K562 (cell line): ENCODE data around the gene PPM1E. TPM values are rescaled to one million over a fixed set of nuclear protein-coding genes. Genes with fewer than 3 reads are reported as not detected.

ENCODE experiments used
- BMI1 ChIP-seq: fragments of 150-350 bp; IDR thresholded peaks from 2 replicates; pipeline ENCODE4 v1.6.1; 2014; ENCODE audit warnings: low read length
- TAF7 ChIP-seq: fragments of 450-650 bp; IDR thresholded peaks from 2 replicates; pipeline ENCODE4 v1.6.1; 2016; ENCODE audit warnings: missing genetic modification characterization, missing compliant biosample characterization
- ZNF518B ChIP-seq: fragments of 250-450 bp; sonication (Bioruptor Pico); IDR thresholded peaks from 2 replicates; pipeline ENCODE4 v1.5.0; 2021; ENCODE audit warnings: mild to moderate bottlenecking, moderate library complexity
- polyA plus RNA-seq, 8 experiments: library from polyadenylated mRNA; depleted of rRNA in 4 of 8; stranded (reverse) in 5 of 8; unstranded in 3 of 8; fragments of >200 nt; fragmentation: Nextera tagmentation in 2 of 8; fragmentation: Illumina TruSeq in 1 of 8; extraction: Ambion mirVana in 2 of 8; extraction: Trizol in 1 of 8; gene quantifications; 2 replicates each; pipeline versions ENCODE4 v1.2.1 to v1.2.3, GENCODE V29; 2011 to 2014; ENCODE audit warnings: inconsistent platforms in 1 of 8, missing spikeins in 1 of 8
- total RNA-seq, 7 experiments: library from RNA; depleted of rRNA in 6 of 7; stranded (reverse); fragments of >200 nt in 6 of 7; fragmentation: Illumina TruSeq in 2 of 7; extraction: Trizol in 2 of 7; gene quantifications; 2 replicates each; pipeline versions ENCODE4 v1.2.1 to v1.2.3, GENCODE V29; 2011 to 2021; ENCODE audit warnings: low replicate concordance in 1 of 7
- TF ChIP-seq, protein P1 (sequence below): sonication (generic); formaldehyde crosslinking; IDR thresholded peaks from 2 replicates; pipeline ENCODE4 v1.8.0; 2022; ENCODE audit warnings: mild to moderate bottlenecking, missing genetic modification reagents
- TF ChIP-seq, protein P2 (sequence below), 2 experiments: fragments of 450-650 bp in 1 of 2; IDR thresholded peaks; 2 replicates each; pipeline ENCODE4 v1.6.1; 2011 to 2017; ENCODE audit warnings: low read depth in 2 of 2, antibody characterized with exemption in 1 of 2, borderline replicate concordance in 1 of 2, low read length in 1 of 2, mild to moderate bottlenecking in 1 of 2, mixed read lengths in 1 of 2; ENCODE audit not compliant: control insufficient read depth in 1 of 2

Gene PPM1E
- total and polyA plus RNA-seq, 9 of the 15 experiments (the other 6 are each of a cell fraction or from before 2014, with no cell fraction given), result 1.0 to 5.7 (median 4.7) TPM

- TF ChIP-seq ZNF518B, result no peak
- TF ChIP-seq, protein P1, sequence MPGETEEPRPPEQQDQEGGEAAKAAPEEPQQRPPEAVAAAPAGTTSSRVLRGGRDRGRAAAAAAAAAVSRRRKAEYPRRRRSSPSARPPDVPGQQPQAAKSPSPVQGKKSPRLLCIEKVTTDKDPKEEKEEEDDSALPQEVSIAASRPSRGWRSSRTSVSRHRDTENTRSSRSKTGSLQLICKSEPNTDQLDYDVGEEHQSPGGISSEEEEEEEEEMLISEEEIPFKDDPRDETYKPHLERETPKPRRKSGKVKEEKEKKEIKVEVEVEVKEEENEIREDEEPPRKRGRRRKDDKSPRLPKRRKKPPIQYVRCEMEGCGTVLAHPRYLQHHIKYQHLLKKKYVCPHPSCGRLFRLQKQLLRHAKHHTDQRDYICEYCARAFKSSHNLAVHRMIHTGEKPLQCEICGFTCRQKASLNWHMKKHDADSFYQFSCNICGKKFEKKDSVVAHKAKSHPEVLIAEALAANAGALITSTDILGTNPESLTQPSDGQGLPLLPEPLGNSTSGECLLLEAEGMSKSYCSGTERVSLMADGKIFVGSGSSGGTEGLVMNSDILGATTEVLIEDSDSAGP, result no peak
- TF ChIP-seq, protein P2, sequence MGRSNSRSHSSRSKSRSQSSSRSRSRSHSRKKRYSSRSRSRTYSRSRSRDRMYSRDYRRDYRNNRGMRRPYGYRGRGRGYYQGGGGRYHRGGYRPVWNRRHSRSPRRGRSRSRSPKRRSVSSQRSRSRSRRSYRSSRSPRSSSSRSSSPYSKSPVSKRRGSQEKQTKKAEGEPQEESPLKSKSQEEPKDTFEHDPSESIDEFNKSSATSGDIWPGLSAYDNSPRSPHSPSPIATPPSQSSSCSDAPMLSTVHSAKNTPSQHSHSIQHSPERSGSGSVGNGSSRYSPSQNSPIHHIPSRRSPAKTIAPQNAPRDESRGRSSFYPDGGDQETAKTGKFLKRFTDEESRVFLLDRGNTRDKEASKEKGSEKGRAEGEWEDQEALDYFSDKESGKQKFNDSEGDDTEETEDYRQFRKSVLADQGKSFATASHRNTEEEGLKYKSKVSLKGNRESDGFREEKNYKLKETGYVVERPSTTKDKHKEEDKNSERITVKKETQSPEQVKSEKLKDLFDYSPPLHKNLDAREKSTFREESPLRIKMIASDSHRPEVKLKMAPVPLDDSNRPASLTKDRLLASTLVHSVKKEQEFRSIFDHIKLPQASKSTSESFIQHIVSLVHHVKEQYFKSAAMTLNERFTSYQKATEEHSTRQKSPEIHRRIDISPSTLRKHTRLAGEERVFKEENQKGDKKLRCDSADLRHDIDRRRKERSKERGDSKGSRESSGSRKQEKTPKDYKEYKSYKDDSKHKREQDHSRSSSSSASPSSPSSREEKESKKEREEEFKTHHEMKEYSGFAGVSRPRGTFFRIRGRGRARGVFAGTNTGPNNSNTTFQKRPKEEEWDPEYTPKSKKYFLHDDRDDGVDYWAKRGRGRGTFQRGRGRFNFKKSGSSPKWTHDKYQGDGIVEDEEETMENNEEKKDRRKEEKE (IDR thresholded peaks at IDR 0.05; ENCODE audit: borderline replicate concordance in 1 of 2, control insufficient read depth in 1 of 2, low read depth in 2 of 2, low read length in 1 of 2), result peak in 1 of 2 experiments; percentile 70; a peak in 1 of 4 replicates
- TF ChIP-seq TAF7 (tag), result no peak
- TF ChIP-seq BMI1, result no peak
- TF ChIP-seq, all 486 proteins: peak for 2
Measured at GRCh38 chr17:59026176-59026939, 270.7 kb downstream of the PPM1E start (continued).
